Measurements from ENCODE around the gene CUL4A. TPM values are rescaled to one million over a fixed set of nuclear protein-coding genes. Genes with fewer than 3 reads are reported as not detected.

Gene CUL4A
- total RNA-seq, 1 experiment from 2014 or later, result 85.9 TPM

GRCh38 chr13:113182046-113182445 is 27.4 kb upstream of the CUL4A start:
- CTCF ChIA-PET, result no interaction called here
- peaks cover 2% of the 10 kb centered on the region for H3K4me1 Mint-ChIP-seq (ENCODE audit: insufficient read depth, unreplicated experiment)
- H3K36me3 Mint-ChIP-seq (ENCODE audit: insufficient read depth, unreplicated experiment), result peaks cover 77% of the 10 kb centered on the region
- no peak overlapping the region for H3K4me3 Mint-ChIP-seq (ENCODE audit: unreplicated experiment)
- no peaks in the 10 kb centered on the region for H3K27me3 Mint-ChIP-seq (ENCODE audit: insufficient read depth, unreplicated experiment)
- intact Hi-C loops (cut with micrococcal nuclease), result no loop called here
- H3K9me3 Mint-ChIP-seq (ENCODE audit: unreplicated experiment), result no peaks in the 10 kb centered on the region
- POLR2A ChIA-PET, result interaction anchor here (0.7 to 1.7 kb wide), 2 partner anchors 27 to 1208 kb away, joined by 3 to 4 read pairs; partner anchors contain the start of genes CUL4A and PCID2
- no peak for TF ChIP-seq CTCF (IDR thresholded peaks at IDR 0.05; ENCODE audit: unreplicated experiment)
- BruUV-seq (replicated peaks), result no TSS peak
- no peak overlapping the region for H3K27ac Mint-ChIP-seq (ENCODE audit: low read depth, unreplicated experiment)
- DNase-seq (ENCODE audit: unreplicated experiment), result no peak

- H3K9me3 Mint-ChIP-seq (ENCODE audit: unreplicated experiment), result no peaks in the 10 kb centered on the region
- DNase-seq (ENCODE audit: unreplicated experiment), result no peak
- POLR2A ChIA-PET, result interaction anchor here (1.7 kb wide), 1 partner anchor 25 kb away, joined by 4 read pairs; the partner anchor contains the start of genes CUL4A and PCID2
- intact Hi-C loops (cut with micrococcal nuclease), result no loop called here
- no peaks in the 10 kb centered on the region for H3K27me3 Mint-ChIP-seq (ENCODE audit: insufficient read depth, unreplicated experiment)
- CTCF ChIA-PET, result interaction anchor here (1.3 kb wide), 1 partner anchor 9 kb away, joined by 3 read pairs; no protein-coding TSS in a partner anchor
- H3K4me3 Mint-ChIP-seq (ENCODE audit: unreplicated experiment), result no peak overlapping the region
- TF ChIP-seq CTCF (IDR thresholded peaks at IDR 0.05; ENCODE audit: unreplicated experiment), result no peak
- H3K4me1 Mint-ChIP-seq (ENCODE audit: insufficient read depth, unreplicated experiment), result peaks cover 8% of the 10 kb centered on the region
- no TSS peak for BruUV-seq (replicated peaks)
- no peak overlapping the region for H3K27ac Mint-ChIP-seq (ENCODE audit: low read depth, unreplicated experiment)
- H3K36me3 Mint-ChIP-seq (ENCODE audit: insufficient read depth, unreplicated experiment), result peaks cover 81% of the 10 kb centered on the region
These were observed 25.8 kb upstream of the CUL4A start for GRCh38 chr13:113183450-113184129.

GRCh38 chr13:113184568-113185440 is 24.6 kb upstream of the CUL4A start:
- ChIA-PET CTCF (interaction anchor here (0.6 to 1.3 kb wide), 5 partner anchors 11 to 151 kb away, joined by 3 to 6 read pairs (median 3); partner anchors contain the start of gene LAMP1), POLR2A (interaction anchor here (3.1 kb wide), 1 partner anchor 23 kb away, joined by 41 read pairs; the partner anchor contains the start of genes CUL4A and PCID2)
- peaks cover 8% of the 10 kb centered on the region for H3K4me1 Mint-ChIP-seq (ENCODE audit: insufficient read depth, unreplicated experiment)
- no peak overlapping the region for H3K27ac Mint-ChIP-seq (ENCODE audit: low read depth, unreplicated experiment)
- no peak for DNase-seq (ENCODE audit: unreplicated experiment)
- H3K4me3 Mint-ChIP-seq (ENCODE audit: unreplicated experiment), result no peak overlapping the region
- TF ChIP-seq CTCF (IDR thresholded peaks at IDR 0.05; ENCODE audit: unreplicated experiment), result no peak
- peaks cover 81% of the 10 kb centered on the region for H3K36me3 Mint-ChIP-seq (ENCODE audit: insufficient read depth, unreplicated experiment)
- BruUV-seq (replicated peaks), result no TSS peak
- intact Hi-C loops (cut with micrococcal nuclease), result no loop called here
- H3K9me3 Mint-ChIP-seq (ENCODE audit: unreplicated experiment), result no peaks in the 10 kb centered on the region
- H3K27me3 Mint-ChIP-seq (ENCODE audit: insufficient read depth, unreplicated experiment), result no peaks in the 10 kb centered on the region
